ENCODE data around the gene FAM50A.

- TF ChIP-seq EZH2 (IDR thresholded peaks at IDR 0.05; ENCODE audit: low read length, missing control alignments) (no peak), CTCF (conservative IDR thresholded peaks at IDR 0.05 in 1 of 2, IDR thresholded peaks at IDR 0.05 in 1 of 2; ENCODE audit: low read depth in 1 of 2, low read length in 2 of 2) (no peak)
These were observed 31.5 kb upstream of the FAM50A start for GRCh38 chrX:154412468-154412867.

All from fibroblast of lung (primary cell).